Measurements from ENCODE around the gene MGA.

MGA gene

DNA sequence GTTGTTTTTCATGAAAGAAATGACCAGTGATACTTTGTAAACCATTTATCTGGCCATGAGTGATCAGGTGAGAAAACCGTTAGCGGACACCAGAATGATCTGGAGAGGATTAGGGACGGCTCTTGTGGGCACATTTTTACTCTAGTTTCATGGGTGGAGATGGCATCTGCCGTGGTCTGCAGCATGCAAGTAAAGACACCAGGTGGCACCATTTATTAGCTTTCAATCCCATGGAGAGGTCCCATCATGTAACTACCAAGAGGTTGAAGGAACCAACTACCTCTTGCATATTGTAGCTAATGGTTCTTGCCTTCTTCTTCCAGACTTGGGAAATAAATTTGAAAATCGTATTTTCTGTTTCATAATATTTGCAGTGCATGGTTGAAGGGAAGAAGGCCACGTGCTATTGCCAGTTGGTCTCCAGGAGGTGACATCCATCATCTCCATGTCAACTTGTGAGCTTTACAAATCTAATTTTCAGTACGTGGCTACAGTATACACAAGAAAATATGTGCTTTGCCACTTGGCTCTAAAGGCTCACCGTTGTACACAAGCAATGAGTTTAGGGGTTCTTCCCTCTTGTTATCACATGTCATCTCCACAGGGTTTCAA lies 112.6 kb downstream of the MGA start:
- peak; percentile 69 for TF ChIP-seq CTCF (IDR thresholded peaks at IDR 0.05; ENCODE audit: insufficient read depth, low read depth, low read length, missing control alignments)
- peak; percentile 80 for DNase-seq (ENCODE audit: low read depth)
- H3K4me3 ChIP-seq (ENCODE audit: low read depth, low read length) = peak overlapping the region; percentile 93

DNA sequence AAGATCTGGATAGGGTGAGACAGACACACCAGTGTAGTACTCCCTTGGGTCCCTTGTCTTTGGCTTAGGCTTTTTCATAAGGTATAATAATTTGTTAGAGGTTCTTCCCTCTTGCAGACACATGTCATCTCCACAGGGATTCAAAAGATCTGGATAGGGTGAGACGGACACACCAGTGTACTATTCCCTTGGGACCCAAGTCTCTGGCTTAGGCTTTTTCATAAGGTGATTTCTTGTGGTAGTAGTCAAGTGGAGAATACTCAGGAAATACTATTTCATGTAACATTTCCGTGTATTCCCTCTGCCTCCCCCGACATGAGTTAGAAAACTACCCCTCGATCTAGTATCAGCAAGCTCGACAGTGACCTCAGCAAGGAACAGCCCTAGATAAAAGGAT lies 113.1 kb downstream of the MGA start:
- H3K4me3 ChIP-seq (ENCODE audit: low read depth, low read length) = peak overlapping the region; percentile 93
- peak; percentile 16 for DNase-seq (ENCODE audit: low read depth)
- TF ChIP-seq CTCF (IDR thresholded peaks at IDR 0.05; ENCODE audit: insufficient read depth, low read depth, low read length, missing control alignments) = no peak

DNA sequence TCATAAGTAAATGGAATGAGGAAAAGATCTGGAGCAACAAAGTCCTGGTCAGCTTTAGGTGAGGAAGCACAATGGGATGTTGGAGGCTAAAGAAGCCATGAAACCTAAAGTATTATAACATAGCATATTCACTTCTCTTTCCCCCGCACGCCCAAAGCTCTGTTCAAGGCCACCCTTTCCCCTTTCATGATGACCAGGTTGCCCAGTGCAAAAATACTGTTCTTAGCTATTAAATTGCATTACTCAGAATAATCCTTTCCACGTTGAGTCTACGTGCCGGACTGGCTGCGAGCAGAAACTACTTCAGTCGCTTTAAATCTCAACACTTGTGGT lies 113.5 kb downstream of the MGA start:
- no peak for TF ChIP-seq CTCF (IDR thresholded peaks at IDR 0.05; ENCODE audit: insufficient read depth, low read depth, low read length, missing control alignments)
- peak; percentile 8 for DNase-seq (ENCODE audit: low read depth)
- peak overlapping the region; percentile 93 for H3K4me3 ChIP-seq (ENCODE audit: low read depth, low read length)

DNA sequence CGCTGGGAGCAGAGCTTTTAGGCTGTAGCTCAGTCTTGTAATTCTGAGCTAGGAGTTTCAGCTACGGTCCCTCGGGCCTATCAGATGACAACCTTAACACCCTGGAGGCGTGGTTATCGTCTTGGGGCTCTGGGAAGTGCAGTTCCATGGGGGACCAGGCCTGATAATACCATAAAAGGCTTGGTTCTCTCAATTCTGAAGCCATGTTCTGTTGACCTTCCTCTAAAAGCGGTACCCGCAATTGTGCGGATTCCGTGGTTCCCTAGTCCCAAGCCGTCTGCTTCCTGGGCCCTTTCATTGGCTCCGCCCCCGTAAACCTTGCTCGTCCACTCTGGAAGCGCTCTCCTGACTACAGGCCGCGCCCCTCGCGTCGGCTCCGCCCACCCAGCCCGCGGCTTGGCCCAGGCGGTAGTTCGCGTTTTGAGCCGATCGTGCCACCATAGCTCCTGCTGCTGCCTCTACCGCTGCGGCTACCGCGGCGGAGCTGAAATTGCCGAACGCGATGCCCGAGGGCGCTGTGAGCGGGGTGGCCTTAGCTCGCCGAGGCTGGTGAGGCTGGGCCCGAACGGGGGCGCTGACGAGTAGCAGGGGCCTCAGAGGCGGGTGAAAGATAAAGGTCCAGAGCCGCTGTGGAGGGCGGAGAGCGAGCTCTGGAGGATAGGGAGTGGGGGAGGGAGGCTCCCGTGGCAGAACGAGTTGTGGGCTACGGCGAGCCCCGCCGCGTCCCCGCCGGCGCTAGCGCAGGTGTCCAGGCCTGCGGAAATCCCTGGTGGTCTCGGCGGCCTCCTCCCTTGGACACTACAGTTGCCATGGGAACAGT lies 114.1 kb downstream of the MGA start, which contains the start of gene MAPKBP1:
TSS of gene MAPKBP1 (plus strand) at position 423 of the 820 bp plus-strand sequence. CDS start 792 bp downstream, outside the sequence.
- peak within 1 kb of the TSS; percentile 93 for H3K4me3 ChIP-seq (ENCODE audit: low read depth, low read length)
- peak; percentile 77 for TF ChIP-seq CTCF (IDR thresholded peaks at IDR 0.05; ENCODE audit: insufficient read depth, low read depth, low read length, missing control alignments)
- peak; percentile 99 for DNase-seq (ENCODE audit: low read depth)

- TF ChIP-seq CTCF (IDR thresholded peaks at IDR 0.05; ENCODE audit: insufficient read depth, low read depth, low read length, missing control alignments) = no peak
- DNase-seq (ENCODE audit: low read depth) = no peak
- H3K4me3 ChIP-seq (ENCODE audit: low read depth, low read length) = peak overlapping the region; percentile 93
Measured at GRCh38 chr15:41774882-41775417, 114.7 kb downstream of the MGA start.

GRCh38 chr15:41775651-41776050 lies 115.4 kb downstream of the MGA start:
- DNase-seq (ENCODE audit: low read depth) = no peak
- TF ChIP-seq CTCF (IDR thresholded peaks at IDR 0.05; ENCODE audit: insufficient read depth, low read depth, low read length, missing control alignments) = no peak
- peak overlapping the region; percentile 93 for H3K4me3 ChIP-seq (ENCODE audit: low read depth, low read length)

Measured in GM12865 (cell line).